ENCODE measurements around the gene VILL. TPM values are rescaled to one million over a fixed set of nuclear protein-coding genes. Genes with fewer than 3 reads are reported as not detected.

VILL gene
- total RNA-seq, 1 donor from 2014 or later: 12.8 TPM

- intact Hi-C loops (cut with micrococcal nuclease): no loop called here
- Mint-ChIP-seq H3K4me1 (ENCODE audit: low read depth) (peaks cover 25% of the 10 kb centered on the region), H3K9me3 (peaks cover 13% of the 10 kb centered on the region)
Measured at GRCh38 chr3:37953707-37954394, 36.7 kb upstream of the VILL start.

GRCh38 chr3:37954881-37955280 lies 35.7 kb upstream of the VILL start:
- Mint-ChIP-seq H3K9me3 (peaks cover 13% of the 10 kb centered on the region), H3K4me1 (ENCODE audit: low read depth) (peaks cover 25% of the 10 kb centered on the region), H3K27ac (no peak overlapping the region), H3K27me3 (ENCODE audit: low read depth) (no peaks in the 10 kb centered on the region), H3K36me3 (ENCODE audit: low read depth) (peaks cover 13% of the 10 kb centered on the region), H3K4me3 (ENCODE audit: low read depth) (no peak overlapping the region)
- DNase-seq (ENCODE audit: low spot score): no peak
- intact Hi-C loops (cut with micrococcal nuclease): no loop called here

More at GRCh38 chr3:37953707-37954394, 36.7 kb upstream of the VILL start:
- Mint-ChIP-seq H3K27me3 (ENCODE audit: low read depth) (no peaks in the 10 kb centered on the region), H3K4me3 (ENCODE audit: low read depth) (no peak overlapping the region), H3K36me3 (ENCODE audit: low read depth) (peaks cover 13% of the 10 kb centered on the region), H3K27ac (no peak overlapping the region)
- no peak for DNase-seq (ENCODE audit: low spot score)

DNA sequence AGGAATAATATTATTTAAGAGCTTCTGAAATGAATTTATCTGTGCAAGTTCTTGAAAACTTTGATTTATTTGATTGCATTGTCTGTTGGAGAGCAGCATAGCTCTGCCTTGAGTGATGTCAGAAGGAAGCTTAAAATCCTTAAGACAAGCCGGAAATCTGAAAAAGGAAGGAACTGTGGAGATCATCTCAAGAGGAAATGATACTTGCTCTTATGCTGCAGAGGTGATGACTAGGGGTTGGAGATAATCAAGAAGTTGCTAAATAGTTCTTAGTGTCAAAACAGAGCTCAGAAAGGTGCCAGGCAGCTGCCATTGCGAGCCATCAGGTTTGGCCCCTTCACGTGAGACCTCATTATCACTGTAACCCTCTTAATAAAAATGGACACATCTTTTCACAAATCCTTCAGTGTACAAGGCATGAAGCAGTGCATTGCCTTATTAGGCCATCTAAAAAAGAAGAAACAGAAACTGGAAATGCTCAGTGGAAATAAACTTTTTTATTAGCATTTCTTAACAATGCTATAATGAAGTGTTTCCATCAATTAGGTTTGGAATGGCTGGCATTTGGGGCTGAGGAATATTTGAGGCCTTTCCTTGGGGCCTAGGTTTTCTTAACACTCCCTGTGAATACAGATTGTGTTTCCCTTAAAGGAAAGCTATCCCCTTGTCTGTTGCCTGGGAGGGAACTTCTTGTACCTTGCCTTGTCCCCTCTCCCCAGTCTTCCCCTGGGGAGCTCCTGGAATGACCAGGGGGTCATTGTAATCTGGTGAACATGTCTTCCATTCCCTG lies 34.5 kb upstream of the VILL start:
- intact Hi-C loops (cut with micrococcal nuclease): no loop called here
- no peak overlapping the region for H3K4me3 Mint-ChIP-seq (ENCODE audit: low read depth)
- no peak for DNase-seq (ENCODE audit: low spot score)

DNA sequence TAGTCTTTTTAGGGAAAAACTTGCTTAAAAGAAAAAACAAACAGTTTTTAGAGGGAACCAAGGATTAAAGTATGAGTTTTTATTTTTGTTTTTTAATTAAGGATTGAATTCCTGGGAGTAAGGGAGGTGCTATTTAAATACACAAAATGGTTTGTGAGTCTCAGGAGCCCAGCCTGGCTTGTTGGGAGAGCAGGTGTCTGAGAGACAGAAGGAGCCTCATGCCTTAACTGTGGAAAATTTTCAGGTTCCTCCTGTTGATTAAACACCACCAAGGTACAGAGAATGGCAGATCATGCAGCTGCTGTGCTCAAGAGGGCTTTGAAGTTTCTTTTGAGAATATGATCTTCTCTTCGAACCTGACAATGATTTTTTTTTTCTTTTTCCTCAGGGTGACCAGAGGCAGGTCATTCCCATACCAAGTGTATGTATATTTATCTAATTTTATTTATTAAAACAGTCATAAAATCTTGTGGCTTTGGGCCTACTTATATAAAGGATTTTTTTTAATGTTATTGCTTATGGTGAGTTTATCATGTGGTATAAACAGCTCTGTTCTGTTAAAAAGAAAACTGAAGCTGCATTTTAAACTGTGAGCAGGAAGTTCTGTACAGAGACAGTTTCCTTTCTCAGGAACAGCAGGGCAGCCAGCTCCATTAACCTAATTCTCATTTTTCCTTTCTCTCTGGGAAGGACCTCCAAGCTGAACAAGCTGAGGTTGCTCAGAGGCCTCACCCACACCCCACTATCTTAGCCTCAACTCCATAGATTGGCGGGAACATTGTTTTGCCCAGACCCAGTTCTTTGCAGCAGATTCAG lies 33.7 kb upstream of the VILL start:
- intact Hi-C loops (cut with micrococcal nuclease): no loop called here

More for the DNA sequence above, 34.5 kb upstream of the VILL start:
- peaks cover 25% of the 10 kb centered on the region for H3K4me1 Mint-ChIP-seq (ENCODE audit: low read depth)
- H3K36me3 Mint-ChIP-seq (ENCODE audit: low read depth): peaks cover 13% of the 10 kb centered on the region
- no peaks in the 10 kb centered on the region for H3K27me3 Mint-ChIP-seq (ENCODE audit: low read depth)
- peak overlapping the region; percentile 58 for H3K27ac Mint-ChIP-seq
- H3K9me3 Mint-ChIP-seq: peaks cover 13% of the 10 kb centered on the region

GRCh38 chr3:37957539-37957936 lies 33.0 kb upstream of the VILL start:
- Mint-ChIP-seq H3K4me3 (ENCODE audit: low read depth) (peak overlapping the region; percentile 9), H3K27ac (peak overlapping the region; percentile 53), H3K36me3 (ENCODE audit: low read depth) (peaks cover 6% of the 10 kb centered on the region), H3K4me1 (ENCODE audit: low read depth) (peaks cover 20% of the 10 kb centered on the region), H3K27me3 (ENCODE audit: low read depth) (no peaks in the 10 kb centered on the region), H3K9me3 (peaks cover 6% of the 10 kb centered on the region)
- DNase-seq (ENCODE audit: low spot score): no peak
- intact Hi-C loops (cut with micrococcal nuclease): no loop called here

More for the DNA sequence above, 33.7 kb upstream of the VILL start:
- no peak for DNase-seq (ENCODE audit: low spot score)
- Mint-ChIP-seq H3K4me1 (ENCODE audit: low read depth) (peaks cover 24% of the 10 kb centered on the region), H3K27me3 (ENCODE audit: low read depth) (no peaks in the 10 kb centered on the region), H3K9me3 (peaks cover 12% of the 10 kb centered on the region), H3K36me3 (ENCODE audit: low read depth) (peaks cover 12% of the 10 kb centered on the region), H3K27ac (peak overlapping the region; percentile 58), H3K4me3 (ENCODE audit: low read depth) (no peak overlapping the region)

DNA sequence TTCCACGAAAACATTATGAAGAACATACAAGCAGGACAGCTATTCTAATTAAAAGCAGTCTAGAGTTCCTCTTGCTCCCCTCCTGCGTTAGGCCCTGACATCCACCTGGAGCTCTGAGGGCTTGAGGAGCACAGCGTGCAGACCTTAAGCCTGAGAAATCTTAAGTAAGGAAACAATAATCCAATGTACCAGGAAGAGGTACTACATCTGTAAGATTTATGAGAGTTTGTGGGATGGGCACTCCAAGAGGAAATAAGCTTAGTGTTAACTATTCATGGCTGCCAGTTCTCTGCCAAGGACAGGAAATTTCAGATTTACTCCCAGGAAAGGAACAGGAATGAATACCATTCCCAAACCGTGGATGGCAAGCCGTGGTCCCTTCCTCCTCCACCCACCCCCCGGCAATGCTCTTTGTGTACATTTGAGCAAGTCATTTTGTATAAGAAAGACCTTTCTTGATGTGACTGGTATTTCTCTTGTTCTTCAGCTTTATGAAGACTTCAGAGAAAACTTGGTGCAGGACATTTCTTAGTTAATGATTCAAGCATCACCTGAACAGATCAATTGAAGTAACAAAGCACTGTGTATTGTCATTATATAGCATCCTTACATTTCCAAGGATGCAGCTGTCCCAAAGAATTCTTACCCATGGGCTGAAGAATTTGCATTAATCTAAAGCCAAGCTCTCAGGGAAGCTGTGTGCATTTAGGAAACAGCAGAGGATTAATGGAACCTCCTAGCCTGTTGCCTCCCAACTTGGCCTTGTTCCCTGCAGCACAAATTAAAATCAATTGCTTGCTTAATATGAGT lies 28.8 kb upstream of the VILL start:
- H3K4me1 Mint-ChIP-seq (ENCODE audit: low read depth): peaks cover 9% of the 10 kb centered on the region
- no peaks in the 10 kb centered on the region for H3K27me3 Mint-ChIP-seq (ENCODE audit: low read depth)
- no peak for DNase-seq (ENCODE audit: low spot score)
- H3K36me3 Mint-ChIP-seq (ENCODE audit: low read depth): no peaks in the 10 kb centered on the region
- no peak overlapping the region for H3K27ac Mint-ChIP-seq
- intact Hi-C loops (cut with micrococcal nuclease): no loop called here
- no peaks in the 10 kb centered on the region for H3K9me3 Mint-ChIP-seq
- H3K4me3 Mint-ChIP-seq (ENCODE audit: low read depth): no peak overlapping the region

- Mint-ChIP-seq H3K36me3 (ENCODE audit: low read depth) (no peaks in the 10 kb centered on the region), H3K27ac (no peak overlapping the region), H3K4me1 (ENCODE audit: low read depth) (no peaks in the 10 kb centered on the region), H3K4me3 (ENCODE audit: low read depth) (no peak overlapping the region), H3K27me3 (ENCODE audit: low read depth) (no peaks in the 10 kb centered on the region), H3K9me3 (no peaks in the 10 kb centered on the region)
- intact Hi-C loops (cut with micrococcal nuclease): no loop called here
- DNase-seq (ENCODE audit: low spot score): no peak
Measured at GRCh38 chr3:37963016-37963415, 27.6 kb upstream of the VILL start.

GRCh38 chr3:37963635-37964034 lies 27.0 kb upstream of the VILL start:
- Mint-ChIP-seq H3K27ac (no peak overlapping the region), H3K4me1 (ENCODE audit: low read depth) (no peaks in the 10 kb centered on the region), H3K9me3 (no peaks in the 10 kb centered on the region), H3K27me3 (ENCODE audit: low read depth) (no peaks in the 10 kb centered on the region), H3K36me3 (ENCODE audit: low read depth) (no peaks in the 10 kb centered on the region), H3K4me3 (ENCODE audit: low read depth) (no peak overlapping the region)
- no peak for DNase-seq (ENCODE audit: low spot score)
- intact Hi-C loops (cut with micrococcal nuclease): no loop called here

DNA sequence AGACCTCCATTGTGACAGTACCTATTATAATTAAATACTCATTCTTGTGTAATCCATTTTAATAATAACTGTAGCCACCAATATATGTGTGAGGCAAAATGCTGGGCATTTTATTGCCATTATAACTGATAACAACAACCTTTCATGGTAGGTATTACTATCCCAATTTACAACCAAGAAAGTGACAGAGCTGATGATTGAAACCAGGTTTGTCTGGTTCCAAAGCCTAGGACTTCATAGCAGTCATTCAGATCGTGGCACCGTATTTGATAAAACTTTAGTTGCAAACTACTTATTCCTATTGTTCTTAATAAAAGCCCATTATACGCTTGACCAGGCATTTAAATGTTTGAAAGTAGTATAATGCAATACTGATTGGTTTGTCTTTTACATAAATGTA lies 26.4 kb upstream of the VILL start:
- intact Hi-C loops (cut with micrococcal nuclease): no loop called here

DNA sequence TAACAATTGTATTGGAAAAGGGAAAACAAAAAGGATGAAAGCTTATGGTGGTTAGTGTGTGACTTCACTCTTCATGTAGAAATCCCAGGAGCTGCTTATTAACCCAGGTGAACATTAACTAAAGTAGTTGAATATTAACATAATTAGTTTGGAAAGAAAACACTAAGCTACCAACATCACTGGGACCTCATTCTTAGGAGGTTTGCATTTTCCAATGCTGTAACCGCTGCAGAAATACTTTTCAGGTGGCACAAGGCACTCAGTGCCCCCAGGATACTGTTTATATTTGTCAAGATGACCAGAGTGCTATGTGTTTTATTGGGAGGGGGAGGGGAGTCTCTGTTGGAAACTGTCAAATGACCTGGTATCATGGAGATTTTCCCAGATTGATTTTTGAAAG lies 25.9 kb upstream of the VILL start:
- intact Hi-C loops (cut with micrococcal nuclease): no loop called here
- no peaks in the 10 kb centered on the region for H3K36me3 Mint-ChIP-seq (ENCODE audit: low read depth)
- no peaks in the 10 kb centered on the region for H3K9me3 Mint-ChIP-seq
- H3K4me3 Mint-ChIP-seq (ENCODE audit: low read depth): no peak overlapping the region
- H3K27me3 Mint-ChIP-seq (ENCODE audit: low read depth): no peaks in the 10 kb centered on the region
- H3K27ac Mint-ChIP-seq: no peak overlapping the region
- no peaks in the 10 kb centered on the region for H3K4me1 Mint-ChIP-seq (ENCODE audit: low read depth)
- DNase-seq (ENCODE audit: low spot score): no peak

More for the DNA sequence above, 26.4 kb upstream of the VILL start:
- Mint-ChIP-seq H3K27ac (no peak overlapping the region), H3K27me3 (ENCODE audit: low read depth) (no peaks in the 10 kb centered on the region), H3K4me3 (ENCODE audit: low read depth) (no peak overlapping the region), H3K4me1 (ENCODE audit: low read depth) (no peaks in the 10 kb centered on the region), H3K36me3 (ENCODE audit: low read depth) (no peaks in the 10 kb centered on the region), H3K9me3 (no peaks in the 10 kb centered on the region)
- DNase-seq (ENCODE audit: low spot score): no peak

DNA sequence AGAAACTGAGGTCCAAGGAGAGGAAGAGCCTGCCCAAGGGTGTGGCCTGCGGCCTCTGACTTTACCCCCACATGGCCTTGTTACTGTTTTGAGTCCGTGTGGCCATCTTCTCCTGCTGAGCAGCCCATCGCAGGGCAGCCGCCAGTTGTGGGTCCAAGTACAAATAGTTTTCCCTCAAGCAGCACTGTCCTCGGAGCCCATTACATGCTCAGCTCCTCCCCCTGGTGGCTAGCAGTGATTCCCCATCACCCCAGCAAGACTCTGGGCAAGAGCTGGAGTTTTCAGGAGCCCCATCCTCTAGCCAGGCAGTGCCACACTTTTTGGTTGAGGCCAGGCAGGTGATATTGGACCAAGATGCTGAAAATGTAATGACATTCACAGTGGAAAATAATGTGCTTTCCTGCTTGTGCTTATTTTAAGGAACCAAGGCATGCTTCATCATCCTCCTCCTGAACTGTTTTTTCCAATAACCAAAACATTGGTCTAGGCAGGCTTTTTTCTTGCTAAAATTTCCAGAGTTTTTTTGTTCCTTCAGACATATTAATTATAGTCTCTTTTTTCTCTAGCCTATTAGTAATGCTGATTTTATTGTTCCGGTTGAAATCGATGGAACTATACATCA lies 23.2 kb upstream of the VILL start:
- Mint-ChIP-seq H3K9me3 (no peaks in the 10 kb centered on the region), H3K4me1 (ENCODE audit: low read depth) (no peaks in the 10 kb centered on the region), H3K36me3 (ENCODE audit: low read depth) (no peaks in the 10 kb centered on the region), H3K27ac (no peak overlapping the region), H3K27me3 (ENCODE audit: low read depth) (no peaks in the 10 kb centered on the region), H3K4me3 (ENCODE audit: low read depth) (no peak overlapping the region)
- peak; percentile 50 for DNase-seq (ENCODE audit: low spot score)
- intact Hi-C loops (cut with micrococcal nuclease): loop anchor here (1.0 kb wide), 1 partner anchor 112 kb away; no protein-coding TSS in a partner anchor

- no peaks in the 10 kb centered on the region for H3K36me3 Mint-ChIP-seq (ENCODE audit: low read depth)
- H3K27ac Mint-ChIP-seq: no peak overlapping the region
- no peak overlapping the region for H3K4me3 Mint-ChIP-seq (ENCODE audit: low read depth)
- H3K9me3 Mint-ChIP-seq: no peaks in the 10 kb centered on the region
- no peaks in the 10 kb centered on the region for H3K27me3 Mint-ChIP-seq (ENCODE audit: low read depth)
- no peaks in the 10 kb centered on the region for H3K4me1 Mint-ChIP-seq (ENCODE audit: low read depth)
- no peak for DNase-seq (ENCODE audit: low spot score)
- intact Hi-C loops (cut with micrococcal nuclease): no loop called here
Measured at GRCh38 chr3:37968199-37968598, 22.4 kb upstream of the VILL start.
